Ishikawa (cell line): Measurements from ENCODE around the gene RAB11B.

Experiments used
- CREB1 ChIP-seq: IDR thresholded peaks from 2 replicates; pipeline ENCODE4 v1.6.1; 2012; ENCODE audit warnings: low read depth
- EGR1 ChIP-seq: IDR thresholded peaks from 2 replicates; pipeline ENCODE4 v1.6.1; 2012
- TAF1 ChIP-seq: IDR thresholded peaks from 2 replicates; pipeline ENCODE4 v1.6.1; 2012; ENCODE audit warnings: low read depth, mild to moderate bottlenecking
- TCF12 ChIP-seq: IDR thresholded peaks from 2 replicates; pipeline ENCODE4 v1.6.1; 2012; ENCODE audit warnings: low read depth
- TF ChIP-seq, protein P1 (sequence below): IDR thresholded peaks from 2 replicates; pipeline ENCODE4 v1.6.1; 2012

GRCh38 chr19:8377598-8377997 is 12.6 kb upstream of the RAB11B start:
- no peak for TF ChIP-seq CREB1
- TF ChIP-seq TCF12, result no peak
- TF ChIP-seq, protein P1, sequence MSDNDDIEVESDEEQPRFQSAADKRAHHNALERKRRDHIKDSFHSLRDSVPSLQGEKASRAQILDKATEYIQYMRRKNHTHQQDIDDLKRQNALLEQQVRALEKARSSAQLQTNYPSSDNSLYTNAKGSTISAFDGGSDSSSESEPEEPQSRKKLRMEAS, result no peak
- TF ChIP-seq EGR1, result no peak
- TF ChIP-seq TAF1, result no peak
